GM18502 (cell line): ENCODE results near the gene PRTG.
"Not testable (repeated sequence)": the region's sequence is repeated elsewhere in the genome, so short reads cannot be mapped to it uniquely, and the experiment has no call there.

Experiments used
- ATAC-seq: cut with Tn5 transposase; IDR thresholded peaks from one replicate; pipeline ENCODE4 v1.9.1; 2021; ENCODE audit warnings: mild to moderate bottlenecking; ENCODE audit not compliant: unreplicated experiment, poor library complexity

PRTG gene

GRCh38 chr15:55743729-55744655 lies 1.0 kb upstream of the PRTG start:
- no peak for ATAC-seq

GRCh38 chr15:55742498-55742926 lies 440 bp downstream of the PRTG start:
- ATAC-seq, result no peak

- no peak for ATAC-seq
Observed at GRCh38 chr15:55741833-55742497, 987 bp downstream of the PRTG start.

GRCh38 chr15:55740981-55741832 lies 1.7 kb downstream of the PRTG start:
- ATAC-seq, result no peak

GRCh38 chr15:55740359-55740878 lies 2.5 kb downstream of the PRTG start:
- ATAC-seq, result no peak

- no peak for ATAC-seq
Observed at GRCh38 chr15:55739641-55740040, 3.3 kb downstream of the PRTG start.

GRCh38 chr15:55738715-55739114 lies 4.2 kb downstream of the PRTG start:
- ATAC-seq, result no peak

- ATAC-seq, result no peak
Observed at GRCh38 chr15:55737373-55737772, 5.6 kb downstream of the PRTG start.

GRCh38 chr15:55736756-55737155 lies 6.2 kb downstream of the PRTG start:
- no peak for ATAC-seq

GRCh38 chr15:55734641-55735040 lies 8.3 kb downstream of the PRTG start:
- no peak for ATAC-seq

- not testable (repeated sequence) for ATAC-seq
Observed at GRCh38 chr15:55733461-55733860, 9.5 kb downstream of the PRTG start.

- no peak for ATAC-seq
Observed at GRCh38 chr15:55721554-55722185, 21.3 kb downstream of the PRTG start.

GRCh38 chr15:55715355-55716076 lies 27.4 kb downstream of the PRTG start:
- no peak for ATAC-seq

- ATAC-seq, result no peak
Observed at GRCh38 chr15:55714064-55714463, 28.9 kb downstream of the PRTG start.

- ATAC-seq, result no peak
Observed at GRCh38 chr15:55712363-55712762, 30.6 kb downstream of the PRTG start.

- no peak for ATAC-seq
Observed at GRCh38 chr15:55710286-55710685, 32.7 kb downstream of the PRTG start.

GRCh38 chr15:55709458-55709857 lies 33.5 kb downstream of the PRTG start:
- ATAC-seq, result no peak

GRCh38 chr15:55708720-55709119 lies 34.2 kb downstream of the PRTG start:
- ATAC-seq, result no peak

GRCh38 chr15:55707951-55708350 lies 35.0 kb downstream of the PRTG start:
- no peak for ATAC-seq
